GOT3 (cell line): ENCODE results near the gene OXCT1.
"Not testable (repeated sequence)": the region's sequence is repeated elsewhere in the genome, so short reads cannot be mapped to it uniquely, and the experiment has no call there.

Experiments
- DNase-seq: peaks from one replicate; lab custom pipeline; 2025; ENCODE audit warnings: mixed read lengths; lab: John Stamatoyannopoulos, UW

OXCT1 gene

DNA sequence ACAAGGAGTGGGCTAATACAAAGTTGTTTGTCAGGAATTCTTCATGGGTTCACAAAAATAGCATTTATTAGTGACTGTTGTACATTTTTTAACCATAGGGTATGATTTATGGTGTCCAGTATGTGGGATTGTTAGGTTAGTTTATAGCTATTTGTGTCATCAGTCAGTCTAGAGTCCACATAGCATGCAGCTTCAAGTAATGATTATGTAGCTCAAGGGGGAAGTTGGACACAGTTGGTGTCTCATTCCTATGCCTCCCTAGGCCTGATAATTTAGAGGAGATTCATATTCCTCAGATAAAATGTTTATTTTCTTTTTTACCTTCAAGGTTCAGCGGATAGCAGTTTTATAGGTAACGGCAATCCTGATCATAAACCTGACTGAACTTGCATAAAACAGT is 153.8 kb downstream of the OXCT1 start:
- no peak for DNase-seq

DNA sequence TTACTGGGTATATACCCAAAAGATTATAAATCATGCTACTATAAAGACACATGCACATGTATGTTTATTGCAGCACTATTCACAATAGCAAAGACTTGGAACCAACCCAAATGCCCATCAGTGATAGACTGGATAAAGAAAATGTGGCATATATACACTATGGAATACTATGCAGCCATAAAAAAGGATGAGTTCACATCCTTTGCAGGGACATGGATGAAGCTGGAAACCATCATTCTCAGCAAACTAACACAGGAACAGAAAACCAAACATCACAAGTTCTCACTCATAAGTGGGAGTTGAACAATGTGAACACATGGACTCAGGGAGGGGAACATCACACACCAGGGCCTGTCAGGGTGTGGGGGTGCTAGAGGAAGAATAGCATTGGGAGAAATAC is 155.8 kb downstream of the OXCT1 start:
- not testable (repeated sequence) for DNase-seq

GRCh38 chr5:41708604-41708940 is 161.7 kb downstream of the OXCT1 start:
- no peak for DNase-seq

- DNase-seq, result no peak
Measured at GRCh38 chr5:41707853-41708603, 162.2 kb downstream of the OXCT1 start.

GRCh38 chr5:41695920-41696582 is 174.2 kb downstream of the OXCT1 start:
- DNase-seq, result no peak

- no peak for DNase-seq
Measured at GRCh38 chr5:41686767-41687166, 183.5 kb downstream of the OXCT1 start.

- DNase-seq, result no peak
Measured at GRCh38 chr5:41686191-41686590, 184.0 kb downstream of the OXCT1 start.

GRCh38 chr5:41683181-41683580 is 187.0 kb downstream of the OXCT1 start:
- no peak for DNase-seq

DNA sequence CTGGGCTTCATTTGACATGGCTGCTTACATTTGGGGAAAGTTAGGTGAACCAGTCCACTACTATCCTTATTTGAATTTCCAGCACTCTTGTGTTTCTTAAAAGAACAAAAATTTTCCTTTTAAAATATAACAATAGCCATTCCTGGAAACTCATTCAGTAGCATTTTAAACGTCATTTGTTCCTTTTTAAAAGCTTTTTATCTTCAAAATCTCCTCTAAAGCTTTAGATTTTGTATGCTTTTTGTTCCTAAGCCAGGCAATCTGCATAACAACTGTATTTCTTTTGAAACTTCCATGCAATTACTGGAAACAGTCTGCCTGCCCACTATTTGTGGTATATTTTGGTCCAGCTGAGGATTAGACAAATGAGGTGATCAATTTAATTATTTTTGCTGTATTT is 187.6 kb downstream of the OXCT1 start:
- no peak for DNase-seq

GRCh38 chr5:41681840-41682239 is 188.4 kb downstream of the OXCT1 start:
- DNase-seq, result no peak
